Muscle of leg (tissue), 11 donors: ENCODE results near the gene ACCS. TPM values are rescaled to one million over a fixed set of nuclear protein-coding genes. Genes with fewer than 3 reads are reported as not detected.

Experiments
- DNase-seq: peaks from one replicate; pipeline ENCODE4 v3.0.0; 2013
- H3K27ac ChIP-seq: one replicate; pipeline ENCODE4 v1.5.1; 2013; ENCODE audit warnings: mild to moderate bottlenecking, low read length, control low read depth
- H3K27me3 ChIP-seq: one replicate; pipeline ENCODE4 v1.6.1; 2013; ENCODE audit warnings: low read length; ENCODE audit not compliant: control insufficient read depth, insufficient read depth
- H3K36me3 ChIP-seq: one replicate; pipeline ENCODE4 v1.6.1; 2013; ENCODE audit warnings: low read length; ENCODE audit not compliant: control insufficient read depth, insufficient read depth
- H3K4me1 ChIP-seq: one replicate; pipeline ENCODE4 v1.6.1; 2013; ENCODE audit warnings: low read length; ENCODE audit not compliant: control insufficient read depth, insufficient read depth
- H3K4me3 ChIP-seq: one replicate; pipeline ENCODE4 v1.5.1; 2013; ENCODE audit warnings: low read length, control low read depth
- H3K9me3 ChIP-seq: replicated peaks from 2 replicates; pipeline ENCODE4 v1.6.1; 2013; ENCODE audit warnings: low read depth, low read length; ENCODE audit not compliant: control insufficient read depth
- WGBS: methylation state at CpG from one replicate; pipeline ENCODE4 v1.1.5; 2013; ENCODE audit warnings: missing lambda C conversion rate; ENCODE audit not compliant: insufficient coverage; 5-methylcytosine and 5-hydroxymethylcytosine counted together
- polyA plus RNA-seq, 8 donors: library from polyadenylated mRNA; unstranded; fragments of 120-200 nt; gene quantifications; one replicate each; pipeline versions ENCODE4 v1.2.1 to v1.2.3, GENCODE V29; 2013; ENCODE audit warnings: inconsistent platforms in 1 of 8, low replicate concordance in 1 of 8; ENCODE audit not compliant: insufficient read length in 8 of 8, insufficient read depth in 1 of 8
- total RNA-seq: library from RNA; stranded (reverse); fragments of 120-200 nt; gene quantifications from one replicate; pipeline ENCODE4 v1.2.4, GENCODE V29; 2013

Gene ACCS
- total and polyA plus RNA-seq, 9 donors, result 9.7 to 26.9 (median 16.0) TPM

DNA sequence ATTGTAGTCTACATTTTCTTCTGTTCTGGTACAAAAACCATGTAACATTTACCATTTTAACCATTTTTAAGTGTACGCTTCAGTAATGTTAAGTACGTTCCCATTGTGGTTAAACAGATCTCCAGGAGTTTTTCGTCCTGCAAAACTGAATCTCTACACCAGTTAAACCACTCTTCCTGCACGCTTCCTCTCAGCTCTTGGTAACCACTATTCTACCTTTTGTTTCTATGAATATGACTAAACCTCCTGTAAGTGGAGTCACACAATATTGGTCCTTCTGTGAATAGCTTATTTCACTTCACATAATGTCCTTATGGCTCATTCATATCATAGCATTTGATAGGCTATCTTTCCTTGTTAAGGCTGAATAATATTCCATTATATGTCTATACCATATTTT lies 22.3 kb downstream of the ACCS start:
- Histone ChIP-seq H3K4me3 (no peak overlapping the region), H3K27ac (no peak overlapping the region), H3K9me3 (no peaks in the 10 kb centered on the region), H3K4me1 (no peaks in the 10 kb centered on the region), H3K36me3 (peaks cover 3% of the 10 kb centered on the region), H3K27me3 (no peaks in the 10 kb centered on the region)
- WGBS, result 90% methylated on average over 2 of the region's 4 CpGs
- no peak for DNase-seq

DNA sequence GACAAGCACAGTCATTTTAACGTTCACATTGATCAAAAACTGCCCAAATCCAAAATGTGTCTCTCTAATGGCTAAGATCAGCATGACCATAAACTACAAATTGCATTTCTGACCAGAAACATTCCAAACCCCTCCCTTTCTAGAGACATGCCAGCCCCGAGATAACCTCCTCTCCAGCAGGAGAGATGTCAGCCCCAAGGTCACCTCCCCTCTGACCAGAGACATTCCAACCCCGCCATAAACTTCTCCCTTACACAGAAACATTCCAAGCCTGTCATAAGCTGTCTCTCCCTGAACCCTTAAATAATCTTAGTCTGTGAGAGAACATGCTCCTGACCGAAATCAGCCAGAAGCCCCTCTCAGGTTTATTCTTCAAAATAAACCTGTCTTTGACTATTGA lies 22.8 kb downstream of the ACCS start:
- H3K27ac ChIP-seq, result no peak overlapping the region
- no peaks in the 10 kb centered on the region for H3K9me3 ChIP-seq
- no peaks in the 10 kb centered on the region for H3K27me3 ChIP-seq
- no peak overlapping the region for H3K4me3 ChIP-seq
- no peak for DNase-seq
- no peaks in the 10 kb centered on the region for H3K4me1 ChIP-seq
- WGBS, result 81% methylated on average over 3 of the region's 4 CpGs
- no peaks in the 10 kb centered on the region for H3K36me3 ChIP-seq

DNA sequence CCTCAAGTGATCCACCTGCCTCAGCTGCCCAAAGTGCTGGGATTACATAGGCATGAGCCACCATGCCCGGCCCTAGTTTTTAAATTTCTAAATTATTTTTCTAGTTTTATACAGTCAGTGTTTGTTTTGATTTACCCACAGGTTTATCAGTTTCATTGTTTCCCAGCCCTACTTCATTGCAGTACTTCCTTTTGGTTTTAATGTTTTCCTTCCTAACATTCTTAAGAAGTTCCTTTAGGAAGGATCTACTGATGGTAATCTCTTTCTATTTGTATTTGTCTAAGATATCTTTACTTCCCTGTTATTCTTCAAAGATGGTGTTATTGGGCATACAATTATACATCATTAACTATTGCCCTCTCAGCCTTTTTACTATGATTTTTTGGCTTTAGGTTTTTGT lies 24.5 kb downstream of the ACCS start:
- WGBS, result no CpG with 5 or more reads among the region's 1 CpG
- Histone ChIP-seq H3K27ac (no peak overlapping the region), H3K9me3 (no peaks in the 10 kb centered on the region), H3K27me3 (no peaks in the 10 kb centered on the region), H3K4me1 (no peaks in the 10 kb centered on the region), H3K4me3 (no peak overlapping the region), H3K36me3 (no peaks in the 10 kb centered on the region)
- DNase-seq, result no peak

DNA sequence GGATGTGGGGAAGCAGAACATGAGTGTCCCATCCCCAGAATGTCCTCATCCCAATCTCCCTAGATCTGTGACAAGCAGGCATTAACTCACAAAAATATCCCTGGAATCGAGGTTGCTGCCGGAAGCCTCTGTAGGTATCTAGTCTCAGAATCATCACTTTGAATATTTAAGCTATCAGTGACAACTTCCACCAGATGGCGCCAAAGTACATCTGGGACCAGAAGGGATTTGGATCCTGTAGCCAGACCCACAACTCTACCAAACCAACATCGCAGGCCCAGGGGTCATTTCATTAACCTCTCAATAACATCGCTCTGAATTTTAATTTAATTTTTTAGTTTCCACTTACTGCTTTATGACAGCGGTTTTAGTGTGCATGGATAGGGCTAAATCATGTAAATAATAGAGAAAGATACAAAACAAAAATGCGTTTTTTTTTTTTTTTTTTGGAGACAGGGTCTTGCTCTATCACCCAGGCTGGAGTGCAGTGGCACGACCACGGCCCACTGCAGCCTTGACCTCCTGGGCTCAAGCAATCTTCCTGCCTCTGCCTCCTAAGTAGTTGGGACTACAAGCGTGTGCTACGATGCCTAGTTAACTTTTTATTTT lies 28.3 kb downstream of the ACCS start:
- DNase-seq, result peak; percentile 91
- Histone ChIP-seq H3K9me3 (no peaks in the 10 kb centered on the region), H3K36me3 (no peaks in the 10 kb centered on the region), H3K27me3 (no peaks in the 10 kb centered on the region), H3K4me1 (peaks cover 6% of the 10 kb centered on the region), H3K4me3 (no peak overlapping the region), H3K27ac (no peak overlapping the region)
- 7% methylated on average over 2 of the region's 11 CpGs for WGBS

DNA sequence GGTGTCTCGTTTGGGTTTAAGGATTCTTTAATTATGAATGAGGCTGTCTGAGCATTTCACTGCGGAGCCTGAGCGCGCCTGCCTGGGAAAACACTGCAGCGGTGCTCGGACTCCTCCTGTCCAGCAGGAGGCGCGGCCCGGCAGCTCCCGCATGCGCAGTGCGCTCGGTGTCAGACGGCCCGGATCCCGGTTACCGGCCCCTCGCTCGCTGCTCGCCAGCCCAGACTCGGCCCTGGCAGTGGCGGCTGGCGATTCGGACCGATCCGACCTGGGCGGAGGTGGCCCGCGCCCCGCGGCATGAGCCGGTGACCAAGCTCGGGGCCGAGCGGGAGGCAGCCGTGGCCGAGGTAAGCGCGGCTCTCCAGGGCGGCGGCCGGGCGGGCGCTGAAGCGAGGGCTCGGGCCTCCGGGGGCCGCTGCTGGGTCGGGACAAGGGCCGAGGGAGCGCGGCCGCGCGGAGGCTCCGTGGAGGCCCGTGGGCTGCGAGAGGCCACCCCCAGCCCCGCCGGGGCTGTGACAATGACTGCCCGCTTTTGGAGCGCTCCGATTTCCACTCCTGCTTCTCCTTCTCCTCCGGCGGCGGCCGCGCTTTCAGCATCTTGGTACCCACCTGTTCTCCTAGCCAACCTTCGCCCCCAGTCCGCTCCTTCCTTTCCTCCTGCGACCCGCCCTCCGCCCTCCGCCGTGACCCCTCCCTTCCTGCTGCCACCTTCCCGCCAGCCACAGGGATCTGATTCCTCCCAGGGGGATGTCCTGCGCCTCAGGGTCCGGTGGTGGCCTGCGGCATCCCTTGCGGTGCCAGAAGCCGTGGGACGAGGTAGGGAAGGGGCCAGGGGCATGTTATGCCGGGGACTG lies 29.7 kb downstream of the ACCS start, which contains the start of gene EXT2:
Gene EXT2 (plus strand): TSS at position 173 of the 854 bp plus-strand sequence. CDS start 12,035 bp downstream, outside the sequence.
- no peaks in the 10 kb centered on the region for H3K27me3 ChIP-seq
- H3K4me3 ChIP-seq, result peak within 1 kb of the TSS; percentile 82
- H3K4me1 ChIP-seq, result peaks cover 6% of the 10 kb centered on the region
- WGBS, result under 1% methylated on average over 83 of the region's 83 CpGs
- H3K36me3 ChIP-seq, result peaks cover 3% of the 10 kb centered on the region
- H3K9me3 ChIP-seq, result no peaks in the 10 kb centered on the region
- no peak within 1 kb of the TSS for H3K27ac ChIP-seq
- DNase-seq, result peak; percentile 91

DNA sequence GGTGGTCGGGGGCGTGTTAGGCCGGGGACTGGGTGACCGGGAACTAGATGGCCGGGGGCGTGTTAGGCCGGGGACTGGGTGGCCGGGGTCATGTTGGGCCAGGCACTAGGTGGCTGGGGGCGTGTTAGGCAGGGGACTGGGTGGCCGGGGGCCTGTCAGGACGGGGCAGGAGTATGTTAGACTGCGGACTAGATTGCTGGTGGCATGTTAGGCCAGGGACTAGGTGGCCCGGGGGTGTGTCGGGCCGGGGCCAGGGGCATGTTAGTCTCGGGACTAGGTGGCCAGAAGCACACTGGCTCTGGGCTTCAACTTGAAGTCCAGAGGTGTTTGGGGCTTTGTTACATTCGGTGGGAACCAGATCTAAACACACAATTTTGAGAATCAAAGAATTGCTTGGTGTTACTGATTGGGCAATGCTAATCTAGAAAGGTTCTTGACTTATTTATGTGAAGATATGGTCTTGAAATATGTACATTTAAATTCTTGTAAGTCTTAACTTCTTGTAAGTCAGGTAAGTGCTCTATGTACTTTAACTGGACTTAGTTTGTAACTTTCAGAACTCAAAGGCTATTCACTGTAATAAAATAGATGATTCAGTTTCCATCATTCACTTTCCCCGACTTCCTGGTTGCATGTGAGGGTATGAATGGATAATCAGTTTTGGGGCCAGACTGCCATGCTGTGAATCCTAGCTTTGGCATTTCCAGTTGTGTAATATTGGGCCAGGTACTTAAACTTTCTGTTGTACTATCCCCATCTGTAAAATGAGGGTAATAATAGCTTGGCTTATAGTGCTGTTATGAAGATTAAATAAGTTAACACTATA lies 30.5 kb downstream of the ACCS start:
- peaks cover 11% of the 10 kb centered on the region for H3K4me1 ChIP-seq
- H3K4me3 ChIP-seq, result peak overlapping the region; percentile 82
- no peaks in the 10 kb centered on the region for H3K9me3 ChIP-seq
- H3K27me3 ChIP-seq, result no peaks in the 10 kb centered on the region
- H3K36me3 ChIP-seq, result peaks cover 3% of the 10 kb centered on the region
- no peak for DNase-seq
- no peak overlapping the region for H3K27ac ChIP-seq
- 8% methylated on average over 15 of the region's 18 CpGs for WGBS

DNA sequence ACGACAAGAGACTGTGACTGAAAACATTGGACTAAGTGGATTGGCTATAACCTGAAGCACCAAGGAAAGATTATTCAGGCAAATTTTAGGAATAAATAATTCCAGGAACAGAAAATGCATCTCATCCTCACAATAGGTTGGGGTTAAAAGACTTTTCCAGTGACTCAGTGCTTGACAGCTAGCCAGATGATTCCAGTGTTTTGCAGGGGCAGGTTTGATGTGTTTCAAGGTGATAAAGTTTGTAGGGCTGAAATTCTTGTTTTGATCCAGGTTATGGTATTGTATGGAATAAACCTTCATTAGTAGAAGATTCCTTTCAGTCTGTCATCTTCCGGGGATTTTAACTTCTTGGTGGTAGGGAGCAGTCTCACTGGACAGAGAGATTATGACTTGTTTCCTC lies 31.8 kb downstream of the ACCS start:
- Histone ChIP-seq H3K27ac (no peak overlapping the region), H3K27me3 (no peaks in the 10 kb centered on the region), H3K4me1 (peaks cover 12% of the 10 kb centered on the region), H3K4me3 (no peak overlapping the region), H3K9me3 (no peaks in the 10 kb centered on the region), H3K36me3 (peaks cover 3% of the 10 kb centered on the region)
- DNase-seq, result no peak
- 100% methylated on average over 1 of the region's 2 CpGs for WGBS

DNA sequence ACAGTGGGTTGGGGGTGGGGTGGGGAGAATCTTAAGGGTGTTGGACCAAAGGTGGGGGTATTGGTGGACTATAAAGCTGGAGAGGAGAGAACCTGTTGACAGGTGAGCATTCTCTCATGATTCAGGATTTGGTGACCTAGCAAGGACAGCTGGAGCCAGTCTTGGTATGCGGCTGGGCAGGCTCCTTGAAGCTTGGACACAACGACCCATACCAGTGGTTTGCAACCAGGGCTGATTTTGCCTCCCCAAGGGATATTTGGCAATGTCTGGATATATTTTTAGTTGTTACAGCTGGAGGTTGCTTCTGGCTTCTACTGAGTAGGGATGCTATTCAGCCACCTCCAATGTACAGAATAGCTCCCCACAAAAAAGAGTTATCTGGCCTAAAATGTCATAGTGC lies 35.0 kb downstream of the ACCS start:
- Histone ChIP-seq H3K27me3 (no peaks in the 10 kb centered on the region), H3K27ac (no peak overlapping the region), H3K9me3 (no peaks in the 10 kb centered on the region), H3K36me3 (peaks cover 3% of the 10 kb centered on the region), H3K4me1 (peaks cover 10% of the 10 kb centered on the region), H3K4me3 (no peak overlapping the region)
- DNase-seq, result no peak
- 86% methylated on average over 1 of the region's 2 CpGs for WGBS

DNA sequence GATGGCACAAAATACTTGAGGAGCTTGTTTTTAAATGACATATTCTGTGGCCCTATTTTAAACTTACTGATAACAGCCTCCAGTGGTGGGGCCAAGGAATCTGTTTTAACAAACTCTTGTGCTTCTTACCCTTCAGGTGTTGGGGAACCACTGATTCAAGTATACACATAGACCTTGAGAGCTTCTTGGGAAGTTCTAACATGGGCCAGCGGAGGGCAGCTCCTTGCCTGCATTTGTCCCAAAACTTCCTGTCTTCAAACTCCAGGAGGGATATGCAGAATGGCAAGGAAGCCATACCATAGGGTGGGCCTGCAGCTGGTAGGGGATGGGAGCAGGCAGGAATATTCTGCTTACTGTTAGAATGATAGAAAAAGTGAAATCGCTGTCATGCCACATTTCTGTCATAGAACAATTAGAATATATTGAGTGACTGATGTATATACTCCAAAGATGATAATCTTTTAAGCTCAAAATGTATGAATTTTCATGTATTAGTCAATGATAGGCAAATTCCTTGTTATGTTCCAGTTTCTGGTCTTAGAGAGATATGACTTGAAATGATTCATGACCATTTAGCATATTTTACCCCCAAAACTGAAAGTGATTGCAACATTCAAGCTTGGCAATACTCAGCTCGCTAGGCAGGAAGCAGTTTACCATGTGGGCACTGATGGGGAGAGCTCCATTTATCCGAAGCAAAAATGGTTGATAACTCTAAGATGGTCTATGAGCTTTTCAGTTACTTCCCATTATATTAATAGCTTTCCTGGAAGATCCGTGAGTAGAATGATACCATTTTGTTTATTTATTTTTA lies 38.6 kb downstream of the ACCS start:
- peaks cover 6% of the 10 kb centered on the region for H3K4me1 ChIP-seq
- WGBS, result 80% methylated on average over 1 of the region's 5 CpGs
- DNase-seq, result no peak

More for the DNA sequence above, 38.6 kb downstream of the ACCS start:
- Histone ChIP-seq H3K27ac (no peak overlapping the region), H3K4me3 (no peak overlapping the region), H3K36me3 (peaks cover 19% of the 10 kb centered on the region), H3K9me3 (no peaks in the 10 kb centered on the region), H3K27me3 (no peaks in the 10 kb centered on the region)
